GM06990 (cell line): ENCODE measurements around the gene CDK5RAP2.

Source experiments
- DNase-seq: peaks from one replicate; pipeline ENCODE4 v3.0.0-alpha.2; 2011; ENCODE audit not compliant: insufficient read length; ENCODE audit errors: extremely low read depth
- H3K27me3 ChIP-seq: replicated peaks from 2 replicates; pipeline ENCODE4 v1.6.0; 2011; ENCODE audit warnings: low read length; ENCODE audit not compliant: control insufficient read depth, insufficient read depth
- H3K36me3 ChIP-seq: 2 replicates; pipeline ENCODE4 v1.5.1; 2011; ENCODE audit warnings: low read length; ENCODE audit not compliant: control insufficient read depth, insufficient read depth
- H3K4me3 ChIP-seq: replicated peaks from 2 replicates; pipeline ENCODE4 v1.5.1; 2011; ENCODE audit warnings: low read depth, mild to moderate bottlenecking, control low read depth, low read length
- CTCF ChIP-seq: IDR thresholded peaks from 2 replicates; pipeline ENCODE4 v1.5.1; 2011; ENCODE audit warnings: low read length, control low read depth, mild to moderate bottlenecking, inconsistent platforms; ENCODE audit not compliant: insufficient read depth, poor library complexity, severe bottlenecking

CDK5RAP2 gene

DNA sequence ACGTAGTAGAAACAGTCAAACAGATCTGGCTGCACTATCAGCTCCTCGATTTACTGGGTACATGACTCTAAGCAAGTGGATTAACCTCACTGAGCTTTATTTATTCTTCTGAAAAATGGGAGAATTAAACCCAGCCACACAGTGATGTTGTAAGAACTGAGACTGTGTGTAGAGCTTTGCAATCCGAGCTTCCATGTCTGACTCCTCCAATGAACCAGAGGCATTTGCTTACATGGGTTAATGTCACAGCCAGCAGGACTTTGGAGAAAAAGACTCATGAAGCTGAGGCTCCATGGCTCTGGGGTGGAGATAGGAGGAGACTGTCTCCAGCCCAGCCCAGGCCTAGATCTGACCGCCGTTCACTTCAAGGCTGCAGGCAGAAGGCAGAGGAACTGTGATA is 201.3 kb downstream of the CDK5RAP2 start:
- no peaks in the 10 kb centered on the region for H3K36me3 ChIP-seq
- DNase-seq, result no peak

GRCh38 chr9:120377268-120378159 is 202.5 kb downstream of the CDK5RAP2 start:
- DNase-seq, result no peak
- no peak for TF ChIP-seq CTCF
- H3K36me3 ChIP-seq, result no peaks in the 10 kb centered on the region
- no peaks in the 10 kb centered on the region for H3K27me3 ChIP-seq
- no peak overlapping the region for H3K4me3 ChIP-seq

More for the DNA sequence above, 201.3 kb downstream of the CDK5RAP2 start:
- Histone ChIP-seq H3K27me3 (no peaks in the 10 kb centered on the region), H3K4me3 (no peak overlapping the region)
- TF ChIP-seq CTCF, result no peak

GRCh38 chr9:120376101-120376500 is 203.9 kb downstream of the CDK5RAP2 start:
- DNase-seq, result no peak
- Histone ChIP-seq H3K36me3 (no peaks in the 10 kb centered on the region), H3K4me3 (no peak overlapping the region), H3K27me3 (no peaks in the 10 kb centered on the region)
- no peak for TF ChIP-seq CTCF

GRCh38 chr9:120375316-120375715 is 204.7 kb downstream of the CDK5RAP2 start:
- no peak for TF ChIP-seq CTCF
- H3K4me3 ChIP-seq, result no peak overlapping the region
- no peak for DNase-seq
- no peaks in the 10 kb centered on the region for H3K27me3 ChIP-seq
- H3K36me3 ChIP-seq, result no peaks in the 10 kb centered on the region

DNA sequence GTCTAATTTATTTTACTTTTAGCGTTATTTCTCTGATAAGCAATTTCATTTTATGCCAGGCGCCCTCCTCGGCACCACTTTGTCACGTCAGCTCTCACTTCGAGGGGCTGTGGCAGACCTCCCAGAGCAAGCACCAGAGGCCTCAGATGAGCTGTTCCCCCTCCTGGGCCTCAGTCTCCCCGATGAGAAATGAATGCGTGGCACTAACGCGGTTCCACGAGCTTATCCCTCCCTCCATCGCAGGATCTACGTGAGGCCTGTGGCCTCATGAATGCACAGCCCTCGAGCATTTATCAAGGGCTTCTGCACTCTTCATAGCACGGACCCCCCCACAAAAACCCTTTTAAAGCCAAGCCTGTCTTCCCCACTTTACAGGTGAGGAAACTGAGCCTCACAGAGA is 205.2 kb downstream of the CDK5RAP2 start:
- DNase-seq, result no peak
- Histone ChIP-seq H3K4me3 (no peak overlapping the region), H3K36me3 (no peaks in the 10 kb centered on the region), H3K27me3 (no peaks in the 10 kb centered on the region)
- no peak for TF ChIP-seq CTCF
